GM18526 (cell line): ENCODE data around the gene CACNA1I.

ENCODE experiments used
- POLR2A ChIP-seq: IDR thresholded peaks from 3 replicates; pipeline ENCODE4 v1.6.1; 2011; ENCODE audit not compliant: insufficient read length; ENCODE audit errors: extremely low read depth

CACNA1I gene

GRCh38 chr22:39598017-39598965, 27.7 kb downstream of the CACNA1I start:
- no peak for TF ChIP-seq POLR2A

DNA sequence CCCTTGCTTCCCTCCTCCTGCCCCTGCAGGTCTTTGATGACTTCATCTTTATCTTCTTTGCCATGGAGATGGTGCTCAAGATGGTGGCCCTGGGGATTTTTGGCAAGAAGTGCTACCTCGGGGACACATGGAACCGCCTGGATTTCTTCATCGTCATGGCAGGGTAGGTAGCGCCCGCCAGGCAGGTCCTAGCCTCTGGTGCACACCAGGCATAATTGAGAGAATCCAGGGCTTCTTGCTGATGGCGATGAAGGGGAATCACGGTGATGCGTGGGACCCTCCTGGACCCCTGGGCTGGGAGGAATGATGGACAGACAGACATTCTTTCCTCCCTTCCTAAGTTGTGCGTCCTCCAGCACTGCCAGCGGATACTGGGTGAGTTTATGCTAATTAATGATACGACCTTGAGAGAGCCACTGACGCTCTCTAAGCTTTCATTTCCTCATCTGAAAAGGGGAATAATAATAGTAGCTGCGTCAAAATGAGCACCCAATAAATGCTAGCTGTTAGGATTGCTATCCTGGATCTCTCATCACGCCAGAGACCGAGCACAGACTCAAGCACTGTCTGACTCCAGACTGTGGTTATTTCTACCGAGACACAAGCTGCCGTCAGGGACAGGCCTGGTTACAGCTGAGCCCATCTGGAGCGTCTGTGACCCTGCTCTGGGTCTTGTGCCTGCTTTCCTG, 30.1 kb downstream of the CACNA1I start:
- TF ChIP-seq POLR2A = no peak

DNA sequence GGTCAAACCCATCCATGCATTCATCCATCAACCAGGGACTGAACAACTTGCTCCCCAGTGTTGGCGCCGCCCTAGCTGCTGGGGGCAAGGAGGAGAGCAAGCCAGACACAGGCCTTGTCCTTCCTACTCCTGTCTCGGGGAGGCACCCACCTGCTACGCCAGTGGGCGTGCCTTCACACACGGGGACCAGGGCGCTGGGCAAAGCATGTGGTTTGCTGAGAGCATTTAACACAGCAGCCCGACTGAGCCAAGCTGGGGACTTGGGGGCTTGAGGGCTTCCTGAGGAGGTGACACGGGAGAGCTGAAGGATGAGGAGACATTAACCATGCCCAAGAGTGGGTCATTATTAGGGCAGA, 30.6 kb downstream of the CACNA1I start:
- TF ChIP-seq POLR2A = no peak

GRCh38 chr22:39603345-39603744, 32.8 kb downstream of the CACNA1I start:
- TF ChIP-seq POLR2A = no peak

DNA sequence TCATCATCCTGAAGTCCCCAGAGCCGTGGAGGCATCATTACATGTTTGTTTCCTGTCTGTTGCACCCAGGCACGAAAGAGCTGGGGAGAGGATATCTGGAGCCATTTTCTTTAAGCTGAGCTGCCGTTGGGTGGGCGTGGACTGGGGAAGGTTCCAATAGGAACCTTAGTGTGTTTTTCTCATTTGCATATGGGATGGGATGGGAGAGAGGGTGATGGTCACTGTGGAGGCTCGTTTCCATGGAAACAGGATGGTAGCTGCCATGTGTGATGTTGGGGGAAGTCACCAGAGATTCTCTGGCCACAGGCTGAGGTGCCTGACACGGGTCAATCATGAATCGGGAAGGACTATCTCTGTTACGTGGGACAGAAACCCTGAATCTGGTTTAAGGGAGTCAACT, 39.7 kb downstream of the CACNA1I start:
- no peak for TF ChIP-seq POLR2A

GRCh38 chr22:39610766-39611165, 40.2 kb downstream of the CACNA1I start:
- TF ChIP-seq POLR2A = no peak

DNA sequence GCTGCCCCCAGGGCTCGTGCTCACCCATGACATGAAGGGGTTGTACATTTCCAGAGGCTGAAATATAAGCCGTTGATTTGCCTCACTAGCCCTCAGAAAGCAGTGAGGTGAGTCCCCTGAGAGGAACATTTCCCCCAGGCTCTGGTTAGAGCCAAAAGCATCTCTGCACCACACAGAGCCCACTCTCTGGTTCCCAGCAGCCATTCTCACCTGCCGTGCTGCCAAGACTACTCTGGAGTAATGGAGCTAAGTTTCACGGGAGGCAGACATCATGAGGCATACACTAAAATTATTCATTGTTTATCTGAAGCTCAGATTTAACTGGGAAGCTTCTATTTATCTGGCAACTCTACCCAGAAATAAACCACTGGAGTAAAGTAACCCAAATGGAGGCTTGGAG, 40.8 kb downstream of the CACNA1I start:
- TF ChIP-seq POLR2A = no peak

DNA sequence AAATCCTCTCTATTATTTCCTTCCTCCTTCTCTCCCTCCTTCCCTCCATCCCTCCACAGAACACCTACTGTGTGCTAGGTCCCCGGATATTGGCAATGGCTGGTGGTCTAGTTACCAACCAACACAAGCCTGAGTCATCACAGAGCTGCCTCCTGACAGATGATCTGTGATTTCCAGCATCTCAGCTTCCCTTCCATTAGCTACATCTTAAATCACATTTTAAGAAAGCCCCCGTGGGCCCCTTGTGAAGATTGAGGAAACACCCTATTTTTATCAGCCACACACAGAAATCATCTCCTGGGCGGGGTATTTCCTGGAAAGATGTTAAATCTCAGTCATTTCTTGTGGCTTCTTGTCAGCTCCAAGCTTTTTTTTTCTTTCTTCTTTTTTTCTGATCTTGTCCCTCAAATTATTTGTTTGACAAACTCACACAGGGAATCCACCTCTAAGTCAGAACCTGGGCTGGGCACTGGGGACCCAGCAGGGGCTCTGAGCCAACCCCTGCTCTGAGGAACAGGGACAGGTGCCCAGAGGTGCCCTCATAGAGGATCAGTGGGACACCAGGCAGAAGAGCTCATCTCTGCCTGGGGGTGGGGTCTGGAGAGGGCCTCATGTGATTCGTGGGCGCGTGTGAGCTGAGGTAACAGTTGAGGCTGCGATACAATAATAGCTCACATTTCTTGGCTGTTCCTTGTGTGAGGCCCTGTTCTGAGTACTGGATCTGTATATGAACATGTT, 42.4 kb downstream of the CACNA1I start:
- no peak for TF ChIP-seq POLR2A

DNA sequence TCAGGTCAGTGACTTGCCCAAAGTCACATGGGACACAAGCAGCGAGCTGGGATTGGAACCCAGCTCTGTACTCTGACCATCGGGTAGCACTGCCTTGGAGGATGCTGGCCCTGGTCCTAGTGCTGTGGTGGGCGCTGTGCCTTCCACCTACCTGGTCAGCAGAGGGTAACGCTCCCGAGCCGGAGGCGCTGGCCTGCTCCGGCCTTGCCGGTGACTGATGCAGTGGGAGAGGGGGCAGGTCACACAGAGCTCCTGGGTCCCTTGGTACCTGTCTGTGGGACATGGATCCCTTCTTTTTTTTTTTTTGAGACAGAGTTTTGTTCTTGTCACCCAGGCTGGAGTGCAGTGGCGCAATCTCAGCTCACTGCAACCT, 43.0 kb downstream of the CACNA1I start:
- TF ChIP-seq POLR2A = no peak

- no peak for TF ChIP-seq POLR2A
These were observed 43.9 kb downstream of the CACNA1I start for GRCh38 chr22:39614442-39614841.

GRCh38 chr22:39616051-39616450, 45.5 kb downstream of the CACNA1I start:
- TF ChIP-seq POLR2A = no peak

GRCh38 chr22:39616781-39617180, 46.2 kb downstream of the CACNA1I start:
- no peak for TF ChIP-seq POLR2A

- TF ChIP-seq POLR2A = no peak
These were observed 46.8 kb downstream of the CACNA1I start for GRCh38 chr22:39617342-39617741.

DNA sequence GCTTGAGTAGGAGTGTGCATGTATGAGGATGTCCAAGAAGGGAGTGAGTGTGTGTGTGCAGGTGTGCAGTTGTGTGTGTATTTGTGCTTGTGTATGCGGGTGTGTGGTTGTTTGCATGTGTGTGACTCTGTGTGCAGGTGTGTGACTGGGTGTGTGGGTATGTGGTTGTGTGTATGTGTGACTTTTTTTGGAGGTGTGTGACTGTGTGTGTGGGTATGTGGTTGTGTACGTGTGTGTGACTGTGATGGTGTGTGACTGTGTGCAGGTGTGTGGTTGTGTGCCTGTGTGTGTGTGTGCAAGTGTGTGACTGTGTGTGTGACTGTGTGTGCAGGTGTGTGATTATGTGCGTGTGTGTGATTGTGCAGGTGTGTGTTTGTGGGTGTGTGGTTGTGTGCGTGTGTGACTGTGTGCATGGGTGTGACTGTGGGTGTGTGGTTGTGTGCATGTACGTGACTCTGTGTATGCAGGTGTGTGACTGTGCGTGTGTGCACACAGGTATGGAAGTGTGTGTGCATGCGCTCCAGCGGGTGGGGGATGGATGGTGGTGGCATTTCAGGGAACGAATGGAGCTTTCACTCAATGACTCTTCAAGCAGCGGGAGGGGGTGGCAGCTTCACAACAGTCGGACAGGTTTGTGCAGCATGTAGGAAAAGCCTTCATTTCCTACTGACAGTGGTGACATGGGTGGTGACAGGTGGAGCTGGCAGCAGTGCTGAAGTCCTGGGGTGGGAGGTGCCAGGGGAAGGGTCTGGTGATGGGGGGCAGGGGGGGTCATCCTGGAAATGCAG, 47.6 kb downstream of the CACNA1I start:
- TF ChIP-seq POLR2A = no peak

DNA sequence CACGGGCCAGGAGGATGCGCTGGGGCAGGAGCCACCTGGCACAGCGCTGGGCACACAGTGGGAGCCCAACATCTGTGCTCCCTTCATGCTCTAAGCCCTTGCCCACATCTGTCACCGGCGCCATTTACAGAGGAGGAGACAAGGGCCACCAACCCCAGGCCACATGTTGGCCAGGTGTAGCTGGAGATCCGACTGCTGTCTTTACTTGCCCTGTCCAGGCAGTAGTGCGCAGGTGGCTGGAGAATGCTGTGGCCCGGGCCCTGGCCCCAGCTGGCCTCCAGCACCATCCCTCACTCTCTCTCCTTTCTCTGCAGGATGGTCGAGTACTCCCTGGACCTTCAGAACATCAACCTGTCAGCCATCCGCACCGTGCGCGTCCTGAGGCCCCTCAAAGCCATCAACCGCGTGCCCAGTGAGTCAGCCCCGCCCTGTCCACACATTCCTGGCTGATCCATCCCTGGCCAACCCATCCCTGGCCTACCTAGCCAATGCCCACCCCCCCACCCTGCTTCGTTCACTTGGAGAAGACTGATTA, 48.5 kb downstream of the CACNA1I start:
- TF ChIP-seq POLR2A = no peak
